Measurements from ENCODE around the gene SLC4A1.

Gene SLC4A1

GRCh38 chr17:44220213-44221083, 47.5 kb downstream of the SLC4A1 start:
- peak; percentile 32 for DNase-seq (ENCODE audit: low spot score)

- peak; percentile 70 for DNase-seq (ENCODE audit: low spot score)
These were observed 48.2 kb downstream of the SLC4A1 start, which contains the start of gene UBTF for GRCh38 chr17:44219616-44220212. Gene UBTF (minus strand): TSS chr17:44219675. CDS start chr17:44218229, 1,446 bp downstream.

- DNase-seq (ENCODE audit: low spot score): peak; percentile 67
These were observed 48.8 kb downstream of the SLC4A1 start for GRCh38 chr17:44219108-44219615.

- peak; percentile 84 for DNase-seq (ENCODE audit: low spot score)
These were observed 49.4 kb downstream of the SLC4A1 start for GRCh38 chr17:44218344-44219107.

- no peak for DNase-seq (ENCODE audit: low spot score)
These were observed 50.1 kb downstream of the SLC4A1 start for GRCh38 chr17:44217738-44218343.

- DNase-seq (ENCODE audit: low spot score): no peak
These were observed 51.2 kb downstream of the SLC4A1 start for GRCh38 chr17:44216694-44217093.

- no peak for DNase-seq (ENCODE audit: low spot score)
These were observed 51.8 kb downstream of the SLC4A1 start for GRCh38 chr17:44216173-44216572.

- DNase-seq (ENCODE audit: low spot score): no peak
These were observed 53.0 kb downstream of the SLC4A1 start for GRCh38 chr17:44214896-44215295.

- no peak for DNase-seq (ENCODE audit: low spot score)
These were observed 53.8 kb downstream of the SLC4A1 start for GRCh38 chr17:44214230-44214494.

- DNase-seq (ENCODE audit: low spot score): no peak
These were observed 54.3 kb downstream of the SLC4A1 start for GRCh38 chr17:44213403-44214229.

GRCh38 chr17:44212507-44213402, 55.2 kb downstream of the SLC4A1 start:
- DNase-seq (ENCODE audit: low spot score): no peak

GRCh38 chr17:44211281-44212265, 56.4 kb downstream of the SLC4A1 start:
- DNase-seq (ENCODE audit: low spot score): no peak

- peak; percentile 85 for DNase-seq (ENCODE audit: low spot score)
These were observed 57.4 kb downstream of the SLC4A1 start for GRCh38 chr17:44210342-44211192.

- no peak for DNase-seq (ENCODE audit: low spot score)
These were observed 58.1 kb downstream of the SLC4A1 start for GRCh38 chr17:44209786-44210341.

GRCh38 chr17:44207743-44208142, 60.2 kb downstream of the SLC4A1 start:
- no peak for DNase-seq (ENCODE audit: low spot score)

GRCh38 chr17:44207319-44207718, 60.6 kb downstream of the SLC4A1 start:
- DNase-seq (ENCODE audit: low spot score): no peak

GRCh38 chr17:44206825-44207155, 61.1 kb downstream of the SLC4A1 start:
- no peak for DNase-seq (ENCODE audit: low spot score)
